Activated CD8-positive, alpha-beta memory T cell treated with anti-CD3 and anti-CD28 coated beads, Interleukin-2, amount 10 ng/mL, durations not matched to agents 7 days and 5 days (primary cell): ENCODE measurements around the gene ALKAL2. TPM values are rescaled to one million over a fixed set of nuclear protein-coding genes. Genes with fewer than 3 reads are reported as not detected.

ENCODE experiments used
- ATAC-seq: fragments of 150-1000 bp; cut with Tn5 transposase; one replicate; pipeline ENCODE4 v1.10.0; 2021; ENCODE audit warnings: moderate library complexity
- CTCF ChIA-PET: fragments of 350-600 bp; sonication (Branson Sonifier 250); formaldehyde crosslinking; loops from one replicate; lab custom pipeline; 2021; ENCODE audit warnings: antibody characterized with exemption; lab: Charles Lee
- DNase-seq: peaks from one replicate; pipeline ENCODE4 v3.0.0-alpha.2; 2020
- H3K27ac Mint-ChIP-seq: one replicate; pipeline ENCODE4 v1.8.0; 2021; ENCODE audit warnings: mild to moderate bottlenecking, mixed read lengths
- H3K27me3 Mint-ChIP-seq: one replicate; pipeline ENCODE4 v1.8.0; 2021; ENCODE audit warnings: mixed read lengths
- H3K36me3 Mint-ChIP-seq: one replicate; pipeline ENCODE4 v1.8.0; 2021; ENCODE audit warnings: mild to moderate bottlenecking, mixed read lengths
- H3K4me1 Mint-ChIP-seq: one replicate; pipeline ENCODE4 v1.8.0; 2021; ENCODE audit warnings: mixed read lengths
- H3K4me3 Mint-ChIP-seq: one replicate; pipeline ENCODE4 v1.8.0; 2021; ENCODE audit warnings: mild to moderate bottlenecking, moderate library complexity, mixed read lengths
- H3K9me3 Mint-ChIP-seq: one replicate; pipeline ENCODE4 v1.8.0; 2022; ENCODE audit warnings: low read depth, mixed read lengths
- total RNA-seq, 2 experiments: library from RNA; stranded (reverse); gene quantifications; one replicate each; pipeline ENCODE4 v1.2.3, GENCODE V29; 2021

ALKAL2 gene
- total RNA-seq, 2 experiments from 2014 or later = not detected

DNA sequence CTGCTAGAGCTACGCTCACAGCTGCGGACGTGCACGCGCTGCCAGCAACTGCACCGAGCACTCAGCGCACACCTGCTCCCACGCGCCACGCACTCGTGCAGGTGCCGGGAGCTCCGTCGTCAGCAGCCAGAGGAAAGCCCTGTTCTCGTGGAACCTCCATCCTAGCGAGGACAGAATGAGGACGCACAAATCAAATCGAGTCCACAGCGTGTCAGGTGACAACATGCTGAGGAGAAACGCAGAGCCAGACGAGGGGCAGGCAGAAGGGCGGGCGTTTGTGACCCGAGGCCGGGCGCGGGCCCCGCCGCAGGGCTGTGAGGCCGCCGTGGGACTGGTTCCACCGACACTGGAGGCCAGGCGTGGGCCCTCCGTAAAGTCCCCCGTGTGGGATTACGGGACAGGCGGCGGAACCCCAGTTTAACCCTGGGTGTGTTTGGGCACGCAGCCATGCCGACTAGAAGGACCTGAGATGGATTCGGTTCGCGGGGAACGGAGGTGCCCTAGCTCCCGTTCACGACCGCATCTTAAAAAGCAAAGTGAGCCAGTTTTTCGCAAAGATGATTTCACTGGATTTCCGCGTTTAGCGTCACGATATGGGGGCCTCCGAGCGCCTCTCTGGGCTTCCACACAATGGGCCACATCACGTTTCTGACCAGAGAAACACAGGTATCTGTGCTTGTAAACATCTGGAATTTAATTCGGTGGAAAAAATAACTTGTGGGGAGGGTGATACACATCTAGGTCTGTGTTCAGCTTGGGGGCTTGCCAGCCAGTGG is 26.9 kb upstream of the ALKAL2 start:
- CTCF ChIA-PET = no interaction called here
- peaks cover 27% of the 10 kb centered on the region for H3K4me1 Mint-ChIP-seq

DNA sequence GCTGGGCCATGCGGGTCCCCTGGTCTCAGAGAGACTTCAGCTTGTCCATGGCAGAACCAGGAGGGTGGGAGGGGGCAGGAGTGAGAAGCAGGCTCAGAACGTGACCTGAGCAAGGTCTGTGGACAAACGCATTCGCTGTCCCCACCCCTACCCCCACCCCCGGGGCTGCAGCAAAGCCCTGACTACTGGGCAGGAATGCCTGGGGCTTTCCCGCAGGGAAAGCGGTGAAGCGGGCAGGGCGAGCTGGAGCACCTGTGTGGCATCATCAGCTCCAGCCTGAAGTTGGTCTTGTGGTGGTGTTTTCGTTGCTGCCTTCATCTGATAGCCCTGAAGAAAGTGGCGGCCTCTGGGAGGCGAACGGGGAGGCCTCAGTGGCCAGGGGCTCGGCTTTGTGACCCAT is 26.1 kb upstream of the ALKAL2 start:
- DNase-seq (no peak), ATAC-seq (no peak)
- Mint-ChIP-seq H3K36me3 (no peaks in the 10 kb centered on the region), H3K27me3 (peaks cover 9% of the 10 kb centered on the region), H3K4me1 (peaks cover 22% of the 10 kb centered on the region), H3K4me3 (no peak overlapping the region), H3K9me3 (peaks cover 5% of the 10 kb centered on the region), H3K27ac (no peak overlapping the region)
- CTCF ChIA-PET = no interaction called here

More for the DNA sequence above, 26.9 kb upstream of the ALKAL2 start:
- Mint-ChIP-seq H3K27me3 (peaks cover 9% of the 10 kb centered on the region), H3K4me3 (no peak overlapping the region), H3K27ac (no peak overlapping the region), H3K36me3 (no peaks in the 10 kb centered on the region), H3K9me3 (peaks cover 6% of the 10 kb centered on the region)
- DNase-seq (no peak), ATAC-seq (no peak)

DNA sequence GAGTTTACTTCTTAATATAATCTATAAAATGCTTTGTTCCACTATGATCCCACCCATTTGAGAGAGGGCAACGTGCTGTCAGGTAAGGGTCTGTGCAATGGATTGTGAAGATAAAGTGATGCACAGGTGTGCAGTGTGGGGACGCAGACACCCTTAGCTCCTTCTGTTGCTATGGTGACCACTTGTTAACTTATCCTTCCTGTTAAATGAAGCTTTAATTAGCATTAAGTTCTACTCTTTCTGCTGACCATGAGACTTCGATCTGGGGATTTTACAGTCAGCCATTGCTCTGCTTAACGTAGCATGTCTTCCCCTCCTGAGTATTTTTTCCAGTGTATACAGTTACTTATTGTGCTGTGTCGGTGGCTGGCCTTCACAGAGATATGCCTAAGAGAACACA is 23.1 kb upstream of the ALKAL2 start:
- Mint-ChIP-seq H3K9me3 (no peaks in the 10 kb centered on the region), H3K27ac (no peak overlapping the region), H3K36me3 (no peaks in the 10 kb centered on the region), H3K4me1 (peaks cover under 1% of the 10 kb centered on the region), H3K4me3 (no peak overlapping the region), H3K27me3 (peaks cover 7% of the 10 kb centered on the region)
- CTCF ChIA-PET = no interaction called here
- ATAC-seq (no peak), DNase-seq (no peak)

DNA sequence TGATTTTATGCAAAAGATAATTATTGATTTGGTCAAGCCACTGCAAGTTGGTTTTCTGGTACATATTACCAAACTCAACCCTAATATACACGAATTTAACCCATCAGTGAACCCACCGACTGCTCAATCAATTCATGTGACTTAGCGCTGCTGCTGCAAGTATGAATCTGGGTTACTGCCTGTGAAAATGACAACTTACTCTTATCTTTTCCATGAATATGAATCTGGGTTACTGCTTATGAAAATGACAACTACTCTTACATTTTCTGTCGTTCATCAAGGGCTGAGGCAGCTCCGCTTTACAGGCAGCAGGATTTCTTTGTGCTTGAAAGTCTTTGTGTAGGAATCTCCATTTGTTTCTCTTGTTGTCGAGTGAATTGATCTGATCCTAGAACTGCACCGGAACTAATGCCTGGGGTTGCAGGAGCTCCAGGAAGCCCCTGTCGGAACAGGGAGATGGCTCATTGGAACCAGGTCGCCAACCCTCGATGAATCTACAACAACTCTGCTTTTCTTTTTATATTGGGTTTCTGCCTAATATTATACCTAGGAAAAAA is 22.1 kb upstream of the ALKAL2 start:
- CTCF ChIA-PET = no interaction called here
- no peaks in the 10 kb centered on the region for H3K36me3 Mint-ChIP-seq
- H3K4me1 Mint-ChIP-seq = peaks cover 1% of the 10 kb centered on the region
- H3K27ac Mint-ChIP-seq = no peak overlapping the region
- H3K4me3 Mint-ChIP-seq = no peak overlapping the region
- DNase-seq (no peak), ATAC-seq (no peak)
- peaks cover 3% of the 10 kb centered on the region for H3K27me3 Mint-ChIP-seq
- no peaks in the 10 kb centered on the region for H3K9me3 Mint-ChIP-seq

DNA sequence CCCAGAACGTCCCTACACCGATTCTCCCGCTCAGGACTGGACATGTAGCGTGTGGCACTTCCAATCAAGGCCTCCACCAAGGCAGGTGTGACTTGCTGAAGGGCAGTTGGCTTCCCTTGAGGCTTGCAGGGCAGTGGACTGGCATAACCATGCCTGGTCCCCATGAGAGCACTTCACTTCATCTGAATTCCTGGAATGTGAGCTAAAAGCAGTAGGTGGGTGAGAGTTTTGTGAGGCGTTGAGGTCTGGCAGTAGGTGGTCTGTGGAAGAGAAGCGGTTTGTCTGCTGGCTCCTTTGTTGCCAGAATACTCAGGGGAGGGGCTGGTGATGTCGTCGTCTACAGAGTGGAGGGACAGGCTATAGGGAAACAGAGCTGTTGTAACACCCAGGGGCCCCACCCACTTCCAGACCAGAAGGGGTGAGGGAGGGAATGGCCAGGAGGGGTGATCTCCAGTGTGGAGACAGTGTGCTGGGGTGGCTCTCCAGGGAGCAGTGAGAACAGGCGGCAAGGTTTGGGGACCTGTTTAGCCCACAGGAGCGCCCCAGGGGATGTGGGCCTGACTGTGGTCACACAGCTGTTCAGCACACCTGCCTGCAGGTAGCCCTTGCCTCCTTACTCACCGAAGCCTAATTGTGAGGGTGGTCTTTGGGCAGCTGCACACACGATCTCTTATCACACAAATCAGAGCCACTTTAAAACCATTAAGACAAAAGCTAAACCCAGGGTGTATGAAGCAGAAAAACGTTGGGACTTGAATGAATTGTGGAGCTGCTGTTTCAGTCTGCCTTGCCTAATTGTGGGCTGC is 21.5 kb upstream of the ALKAL2 start:
- Mint-ChIP-seq H3K9me3 (no peaks in the 10 kb centered on the region), H3K4me3 (no peak overlapping the region), H3K27me3 (peaks cover 2% of the 10 kb centered on the region), H3K4me1 (peaks cover 1% of the 10 kb centered on the region), H3K36me3 (no peaks in the 10 kb centered on the region), H3K27ac (no peak overlapping the region)
- ATAC-seq = no peak
- no peak for DNase-seq
- CTCF ChIA-PET = no interaction called here

DNA sequence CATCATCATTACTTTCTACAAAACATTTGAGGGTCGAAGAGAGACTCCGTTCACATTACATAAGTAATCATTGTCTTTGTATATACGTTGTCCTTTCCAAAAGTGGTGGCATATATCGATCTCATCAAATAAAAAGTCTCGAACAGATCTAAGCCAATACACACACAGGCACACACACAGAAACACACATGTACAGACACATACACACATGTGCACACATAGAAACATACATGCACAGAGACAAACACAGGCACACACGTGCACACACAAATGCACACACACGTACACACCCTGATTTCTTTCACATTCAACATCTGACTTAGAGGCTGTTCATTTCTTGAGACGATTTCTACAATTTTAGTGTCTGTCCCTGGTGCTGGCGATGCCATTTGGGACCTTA is 17.5 kb upstream of the ALKAL2 start:
- H3K9me3 Mint-ChIP-seq = no peaks in the 10 kb centered on the region
- peaks cover 1% of the 10 kb centered on the region for H3K4me1 Mint-ChIP-seq
- H3K36me3 Mint-ChIP-seq = peaks cover 3% of the 10 kb centered on the region
- CTCF ChIA-PET = no interaction called here
- H3K27me3 Mint-ChIP-seq = no peaks in the 10 kb centered on the region
- ATAC-seq (no peak), DNase-seq (no peak)
- no peak overlapping the region for H3K27ac Mint-ChIP-seq
- no peak overlapping the region for H3K4me3 Mint-ChIP-seq

DNA sequence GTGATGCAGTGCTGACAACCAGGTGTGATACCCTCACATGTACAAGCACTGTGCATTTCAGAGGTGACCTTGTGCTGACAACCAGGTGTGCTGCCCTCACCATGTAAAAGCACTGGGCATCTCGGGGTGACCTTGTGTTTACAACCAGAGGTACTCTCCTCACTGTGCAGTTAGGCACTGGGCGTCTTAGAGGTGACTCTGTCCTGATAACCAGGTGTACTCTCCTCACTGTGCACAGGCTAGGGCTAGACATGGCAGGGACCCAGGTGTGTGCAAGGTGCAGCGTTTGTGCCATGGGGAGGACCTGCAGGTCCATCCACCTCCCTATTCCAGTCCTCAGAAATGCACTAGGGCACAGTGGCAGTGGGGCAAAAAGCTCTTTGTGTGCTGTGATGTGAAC is 8.5 kb upstream of the ALKAL2 start:
- Mint-ChIP-seq H3K9me3 (no peaks in the 10 kb centered on the region), H3K27ac (no peak overlapping the region), H3K4me1 (no peaks in the 10 kb centered on the region), H3K27me3 (peaks cover 44% of the 10 kb centered on the region), H3K36me3 (peaks cover 3% of the 10 kb centered on the region), H3K4me3 (no peak overlapping the region)
- CTCF ChIA-PET = no interaction called here
- ATAC-seq (no peak), DNase-seq (no peak)

DNA sequence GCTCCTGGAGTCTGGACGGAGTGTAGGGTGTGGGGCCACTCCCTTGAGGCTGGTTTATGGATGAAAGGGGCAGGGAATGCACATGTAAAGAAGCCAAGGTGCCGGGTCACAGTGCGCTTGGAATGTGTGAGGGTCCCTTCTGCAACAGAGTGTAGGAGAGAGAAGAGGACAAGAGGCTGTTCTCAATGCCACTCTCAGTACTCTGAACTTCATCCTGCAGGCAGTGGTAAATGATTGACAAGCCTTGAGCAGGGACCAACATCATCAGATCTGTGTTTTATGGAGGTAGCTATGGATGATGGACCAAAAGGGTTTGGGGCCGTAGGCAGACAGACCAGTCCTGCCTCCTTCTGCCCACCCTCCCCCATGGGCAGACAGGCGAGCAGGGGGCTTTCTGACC is 7.2 kb upstream of the ALKAL2 start:
- H3K4me3 Mint-ChIP-seq = no peak overlapping the region
- no peak for ATAC-seq
- H3K36me3 Mint-ChIP-seq = no peaks in the 10 kb centered on the region
- CTCF ChIA-PET = no interaction called here
- DNase-seq = no peak
- H3K27me3 Mint-ChIP-seq = peaks cover 57% of the 10 kb centered on the region
- no peaks in the 10 kb centered on the region for H3K4me1 Mint-ChIP-seq
- no peaks in the 10 kb centered on the region for H3K9me3 Mint-ChIP-seq
- H3K27ac Mint-ChIP-seq = no peak overlapping the region

DNA sequence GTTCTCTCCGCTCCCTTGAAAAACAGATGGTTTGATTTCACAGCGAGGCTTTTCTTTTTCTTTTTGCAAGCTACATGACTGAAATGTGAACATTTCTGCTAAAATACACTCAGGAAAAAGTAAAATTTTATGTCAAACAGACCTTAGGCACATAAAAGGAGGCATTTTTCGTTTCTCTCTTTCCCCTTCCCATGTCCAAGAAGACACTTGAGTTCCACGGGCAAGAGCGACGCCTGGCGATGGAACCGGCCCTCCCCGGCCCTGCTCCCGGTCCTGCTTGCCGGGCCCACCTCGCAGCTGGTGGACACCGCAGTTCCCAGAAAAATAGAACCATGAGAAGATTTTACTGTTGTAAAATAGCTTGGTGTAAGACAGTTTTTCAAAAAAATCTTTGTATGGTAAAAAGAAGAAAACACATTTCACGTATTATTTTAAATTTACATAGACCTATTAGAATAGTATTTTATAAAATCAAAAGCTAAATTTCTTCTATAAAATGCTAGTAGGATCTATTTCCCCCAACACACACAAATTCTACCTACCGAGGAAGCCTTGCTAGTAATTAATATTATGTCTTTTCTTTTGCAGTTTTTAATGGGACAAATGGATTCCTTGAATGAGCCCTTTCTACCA is 2.3 kb upstream of the ALKAL2 start:
- DNase-seq = peak; percentile 65
- H3K9me3 Mint-ChIP-seq = no peaks in the 10 kb centered on the region
- CTCF ChIA-PET = interaction anchor here (1.0 to 1.7 kb wide), 6 partner anchors 44 to 273 kb away, joined by 3 to 10 read pairs (median 4); no protein-coding TSS in a partner anchor
- ATAC-seq = peak; percentile 52
- H3K4me3 Mint-ChIP-seq = peak overlapping the region; percentile 27
- peaks cover 7% of the 10 kb centered on the region for H3K4me1 Mint-ChIP-seq
- H3K36me3 Mint-ChIP-seq = no peaks in the 10 kb centered on the region
- H3K27ac Mint-ChIP-seq = no peak overlapping the region
- H3K27me3 Mint-ChIP-seq = peaks cover 59% of the 10 kb centered on the region

DNA sequence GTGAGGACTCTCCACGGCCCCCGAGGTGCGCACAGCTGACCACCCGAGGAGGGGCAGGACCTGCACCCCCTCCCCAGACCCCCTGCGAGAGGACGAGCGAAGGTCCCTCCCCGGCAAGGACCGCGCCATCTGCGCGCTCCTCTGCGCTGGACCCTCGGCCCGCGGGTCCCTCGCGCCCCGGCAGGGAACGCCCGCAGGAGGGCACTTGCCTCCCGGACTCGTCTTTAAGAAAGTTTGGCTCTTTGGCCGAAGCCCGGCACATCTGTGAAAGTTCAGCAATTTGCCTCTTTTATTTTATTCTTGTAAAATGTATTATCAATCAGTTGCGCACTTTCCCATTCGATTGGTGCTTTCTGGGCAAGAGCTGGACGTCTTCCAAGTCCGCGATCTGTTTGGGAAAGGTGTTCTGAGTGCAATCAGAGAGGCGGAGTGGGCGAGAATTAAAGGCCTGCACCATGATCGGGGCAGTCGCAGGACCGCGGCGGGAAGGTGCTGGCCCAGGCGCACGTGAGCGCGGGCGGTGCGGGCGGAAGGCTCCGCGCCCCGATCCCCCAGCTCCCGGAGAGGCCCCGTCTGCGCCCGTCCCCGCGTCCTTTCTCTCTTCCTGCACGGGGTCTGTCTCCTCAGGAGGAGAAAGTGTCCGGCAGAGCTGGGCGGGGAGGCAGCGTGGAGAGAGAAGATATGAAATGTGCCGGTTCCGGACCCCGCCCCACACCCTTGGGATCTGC is 1.6 kb upstream of the ALKAL2 start:
- ATAC-seq (peak; percentile 48), DNase-seq (no peak)
- H3K36me3 Mint-ChIP-seq = no peaks in the 10 kb centered on the region
- H3K27ac Mint-ChIP-seq = no peak overlapping the region
- peak overlapping the region; percentile 28 for H3K4me3 Mint-ChIP-seq
- H3K9me3 Mint-ChIP-seq = no peaks in the 10 kb centered on the region
- peaks cover 7% of the 10 kb centered on the region for H3K4me1 Mint-ChIP-seq
- H3K27me3 Mint-ChIP-seq = peaks cover 56% of the 10 kb centered on the region
- CTCF ChIA-PET = interaction anchor here (1.0 to 1.7 kb wide), 6 partner anchors 44 to 272 kb away, joined by 3 to 10 read pairs (median 4); no protein-coding TSS in a partner anchor

- no peak for DNase-seq
- Mint-ChIP-seq H3K36me3 (no peaks in the 10 kb centered on the region), H3K27ac (no peak overlapping the region), H3K27me3 (peaks cover 56% of the 10 kb centered on the region), H3K4me1 (peaks cover 7% of the 10 kb centered on the region), H3K4me3 (no peak overlapping the region), H3K9me3 (no peaks in the 10 kb centered on the region)
- CTCF ChIA-PET = interaction anchor here (1.1 kb wide), 1 partner anchor 147 kb away, joined by 3 read pairs; no protein-coding TSS in a partner anchor
- no peak for ATAC-seq
These were observed 969 bp upstream of the ALKAL2 start for GRCh38 chr2:288758-289361.

- no peaks in the 10 kb centered on the region for H3K9me3 Mint-ChIP-seq
- peaks cover 7% of the 10 kb centered on the region for H3K4me1 Mint-ChIP-seq
- H3K27ac Mint-ChIP-seq = no peak overlapping the region
- no peak overlapping the region for H3K4me3 Mint-ChIP-seq
- H3K27me3 Mint-ChIP-seq = peaks cover 54% of the 10 kb centered on the region
- CTCF ChIA-PET = interaction anchor here (0.7 kb wide), 1 partner anchor 42 kb away, joined by 3 read pairs; no protein-coding TSS in a partner anchor
- ATAC-seq (peak; percentile 63), DNase-seq (no peak)
- no peaks in the 10 kb centered on the region for H3K36me3 Mint-ChIP-seq
These were observed 413 bp downstream of the ALKAL2 start for GRCh38 chr2:287471-287885.
